CD4-positive, alpha-beta T cell treated with Interleukin-6 for 4 hours (primary cell): ENCODE measurements around the gene JCAD.
"Not testable (repeated sequence)": the region's sequence is repeated elsewhere in the genome, so short reads cannot be mapped to it uniquely, and the experiment has no call there.

Experiments
- DNase-seq: peaks from one replicate; pipeline ENCODE4 v3.0.0-alpha.2; 2020; ENCODE audit warnings: mixed read lengths

Gene JCAD

GRCh38 chr10:30018496-30018895, 40.9 kb downstream of the JCAD start:
- DNase-seq = no peak

GRCh38 chr10:30017966-30018365, 41.4 kb downstream of the JCAD start:
- DNase-seq = no peak

- no peak for DNase-seq
These were observed 41.8 kb downstream of the JCAD start for GRCh38 chr10:30017556-30017955.

- DNase-seq = no peak
These were observed 44.9 kb downstream of the JCAD start for GRCh38 chr10:30014511-30014910.

GRCh38 chr10:30013757-30014156, 45.6 kb downstream of the JCAD start:
- DNase-seq = no peak

- DNase-seq = no peak
These were observed 47.3 kb downstream of the JCAD start for GRCh38 chr10:30011956-30012647.

GRCh38 chr10:30011396-30011795, 48.0 kb downstream of the JCAD start:
- DNase-seq = no peak

- DNase-seq = no peak
These were observed 52.0 kb downstream of the JCAD start for GRCh38 chr10:30007406-30007805.

- no peak for DNase-seq
These were observed 53.0 kb downstream of the JCAD start for GRCh38 chr10:30006410-30006809.

- not testable (repeated sequence) for DNase-seq
These were observed 54.3 kb downstream of the JCAD start for GRCh38 chr10:30005116-30005515.

- DNase-seq = peak; percentile 66
These were observed 56.7 kb downstream of the JCAD start for GRCh38 chr10:30002426-30003266.

GRCh38 chr10:30000802-30001571, 58.4 kb downstream of the JCAD start:
- DNase-seq = no peak

- peak; percentile 78 for DNase-seq
These were observed 61.1 kb downstream of the JCAD start for GRCh38 chr10:29998142-29998808.

- DNase-seq = no peak
These were observed 64.6 kb downstream of the JCAD start for GRCh38 chr10:29994811-29995210.

GRCh38 chr10:29993319-29993915, 66.0 kb downstream of the JCAD start:
- DNase-seq = no peak

- DNase-seq = no peak
These were observed 66.5 kb downstream of the JCAD start for GRCh38 chr10:29992914-29993313.

- no peak for DNase-seq
These were observed 68.0 kb downstream of the JCAD start for GRCh38 chr10:29991382-29991781.

GRCh38 chr10:29987471-29987870, 71.9 kb downstream of the JCAD start:
- no peak for DNase-seq

GRCh38 chr10:29982997-29983648, 76.3 kb downstream of the JCAD start:
- DNase-seq = no peak

GRCh38 chr10:29981510-29981909, 77.9 kb downstream of the JCAD start:
- no peak for DNase-seq

- no peak for DNase-seq
These were observed 79.3 kb downstream of the JCAD start for GRCh38 chr10:29980084-29980483.

- DNase-seq = not testable (repeated sequence)
These were observed 80.0 kb downstream of the JCAD start for GRCh38 chr10:29979421-29979779.
